ENCODE data around the gene SNAP25. TPM values are rescaled to one million over a fixed set of nuclear protein-coding genes. Genes with fewer than 3 reads are reported as not detected.

Gene SNAP25
- total and polyA plus RNA-seq, 2 donors, result 0.42 to 2.0 TPM

GRCh38 chr20:10350188-10350842 is 131.7 kb downstream of the SNAP25 start:
- no peak overlapping the region for H3K4me3 ChIP-seq (ENCODE audit: low read length in 2 of 2)
- no peaks in the 10 kb centered on the region for H3K9me3 ChIP-seq (ENCODE audit: control insufficient read depth in 2 of 2, insufficient read depth in 1 of 2, low read length in 1 of 2)
- H3K27me3 ChIP-seq (ENCODE audit: control insufficient read depth in 2 of 2, insufficient read depth in 1 of 2, low read length in 1 of 2), result no peaks in the 10 kb centered on the region
- no peaks in the 10 kb centered on the region for H3K4me1 ChIP-seq (ENCODE audit: control insufficient read depth in 2 of 2, insufficient read depth in 2 of 2, low read length in 2 of 2)
- 97% methylated on average over 9 of the region's 9 CpGs for WGBS
- DNase-seq (ENCODE audit: low read depth in 6 of 9, low spot score in 9 of 9), result no peak
- no peaks in the 10 kb centered on the region for H3K36me3 ChIP-seq (ENCODE audit: control insufficient read depth in 2 of 2, insufficient read depth in 2 of 2, low read length in 1 of 2)
- no peak overlapping the region for H3K27ac ChIP-seq (ENCODE audit: low read depth in 1 of 2, low read length in 1 of 2)

- 60% methylated on average over 6 of the region's 6 CpGs for WGBS
- Histone ChIP-seq H3K27ac (ENCODE audit: low read depth in 1 of 2, low read length in 1 of 2) (no peak overlapping the region), H3K9me3 (ENCODE audit: control insufficient read depth in 2 of 2, insufficient read depth in 1 of 2, low read length in 1 of 2) (no peaks in the 10 kb centered on the region), H3K4me3 (ENCODE audit: low read length in 2 of 2) (no peak overlapping the region), H3K27me3 (ENCODE audit: control insufficient read depth in 2 of 2, insufficient read depth in 1 of 2, low read length in 1 of 2) (no peaks in the 10 kb centered on the region), H3K4me1 (ENCODE audit: control insufficient read depth in 2 of 2, insufficient read depth in 2 of 2, low read length in 2 of 2) (no peaks in the 10 kb centered on the region), H3K36me3 (ENCODE audit: control insufficient read depth in 2 of 2, insufficient read depth in 2 of 2, low read length in 1 of 2) (no peaks in the 10 kb centered on the region)
- no peak for DNase-seq (ENCODE audit: low read depth in 6 of 9, low spot score in 9 of 9)
These were observed 134.5 kb downstream of the SNAP25 start for GRCh38 chr20:10352934-10353824.

GRCh38 chr20:10356628-10357027 is 138.0 kb downstream of the SNAP25 start:
- no peak overlapping the region for H3K27ac ChIP-seq (ENCODE audit: low read depth in 1 of 2, low read length in 1 of 2)
- H3K27me3 ChIP-seq (ENCODE audit: control insufficient read depth in 2 of 2, insufficient read depth in 1 of 2, low read length in 1 of 2), result no peaks in the 10 kb centered on the region
- no peaks in the 10 kb centered on the region for H3K4me1 ChIP-seq (ENCODE audit: control insufficient read depth in 2 of 2, insufficient read depth in 2 of 2, low read length in 2 of 2)
- no peaks in the 10 kb centered on the region for H3K9me3 ChIP-seq (ENCODE audit: control insufficient read depth in 2 of 2, insufficient read depth in 1 of 2, low read length in 1 of 2)
- no peaks in the 10 kb centered on the region for H3K36me3 ChIP-seq (ENCODE audit: control insufficient read depth in 2 of 2, insufficient read depth in 2 of 2, low read length in 1 of 2)
- H3K4me3 ChIP-seq (ENCODE audit: low read length in 2 of 2), result no peak overlapping the region
- no peak for DNase-seq (ENCODE audit: low read depth in 6 of 9, low spot score in 9 of 9)
- WGBS, result 98% methylated on average over 1 of the region's 1 CpG

Other genes starting within 250 kb of the SNAP25 start
- 4.2 TPM for gene ANKEF1, start 183.8 kb upstream of the SNAP25 start, total RNA-seq
- gene ANKEF1, start 183.8 kb upstream of the SNAP25 start, polyA plus RNA-seq, result 3.2 TPM
- 11.2 TPM for gene MKKS, start 215.4 kb downstream of the SNAP25 start, total RNA-seq
- 21.0 TPM for gene MKKS, start 215.4 kb downstream of the SNAP25 start, polyA plus RNA-seq
- gene SLX4IP, start 216.5 kb downstream of the SNAP25 start, total RNA-seq, result 5.1 TPM
- gene SLX4IP, start 216.5 kb downstream of the SNAP25 start, polyA plus RNA-seq, result 7.4 TPM